MM.1S (cell line): ENCODE data around the gene C11orf21.

Experiments
- DNase-seq: peaks from one replicate; pipeline ENCODE4 v3.0.0-alpha.2; 2015
- H2AFZ ChIP-seq: fragments of 300-600 bp; sonication (generic); 2 replicates; pipeline ENCODE4 v1.6.0; 2016; ENCODE audit warnings: antibody characterized with exemption, low read length
- H3F3A ChIP-seq: fragments of 300-600 bp; sonication (generic); 2 replicates; pipeline ENCODE4 v1.6.1; 2016; ENCODE audit warnings: mild to moderate bottlenecking, antibody characterized with exemption, low read length, moderate library complexity, mixed read lengths; ENCODE audit not compliant: insufficient read depth
- H3K27ac ChIP-seq: fragments of 300-600 bp; sonication (generic); 2 replicates; pipeline ENCODE4 v1.5.1; 2016; ENCODE audit warnings: mild to moderate bottlenecking, low read length
- H3K27me3 ChIP-seq: fragments of 300-600 bp; sonication (generic); replicated peaks from 2 replicates; pipeline ENCODE4 v1.6.0; 2016; ENCODE audit warnings: low read length; ENCODE audit not compliant: insufficient read depth
- H3K36me3 ChIP-seq: fragments of 300-600 bp; sonication (generic); replicated peaks from 2 replicates; pipeline ENCODE4 v1.6.1; 2016; ENCODE audit warnings: mild to moderate bottlenecking, low read length, mixed read lengths; ENCODE audit not compliant: insufficient read depth
- H3K4me1 ChIP-seq: fragments of 300-600 bp; sonication (generic); 2 replicates; pipeline ENCODE4 v1.6.1; 2016; ENCODE audit warnings: low read length, mixed read lengths
- H3K4me2 ChIP-seq: fragments of 300-600 bp; sonication (generic); 2 replicates; pipeline ENCODE4 v1.6.0; 2016; ENCODE audit warnings: low read depth, low read length
- H3K4me3 ChIP-seq: fragments of 300-600 bp; sonication (generic); 2 replicates; pipeline ENCODE4 v1.5.1; 2016; ENCODE audit warnings: low read length, mixed read lengths
- H3K79me2 ChIP-seq: fragments of 300-600 bp; sonication (generic); 2 replicates; pipeline ENCODE4 v1.6.1; 2016; ENCODE audit warnings: mixed run types, low read length, mixed read lengths
- H3K9ac ChIP-seq: fragments of 300-600 bp; sonication (generic); 2 replicates; pipeline ENCODE4 v1.6.1; 2016; ENCODE audit warnings: low read length, mixed read lengths
- H3K9me2 ChIP-seq: fragments of 300-600 bp; sonication (generic); replicated peaks from 2 replicates; pipeline ENCODE4 v1.6.1; 2016; ENCODE audit warnings: mild to moderate bottlenecking, low read length, mixed read lengths; ENCODE audit not compliant: insufficient read depth
- H3K9me3 ChIP-seq: fragments of 300-600 bp; sonication (generic); replicated peaks from 2 replicates; pipeline ENCODE4 v1.6.1; 2016; ENCODE audit warnings: mild to moderate bottlenecking, low read length, mixed read lengths; ENCODE audit not compliant: insufficient read depth
- H4K20me1 ChIP-seq: fragments of 300-600 bp; sonication (generic); 2 replicates; pipeline ENCODE4 v1.6.1; 2016; ENCODE audit warnings: mild to moderate bottlenecking, low read length, moderate library complexity, mixed read lengths; ENCODE audit not compliant: insufficient read depth
- EZH2 ChIP-seq: fragments of 300-600 bp; sonication (generic); optimal IDR thresholded peaks from 2 replicates; pipeline ENCODE3; 2017; ENCODE audit warnings: low read depth, mild to moderate bottlenecking, antibody characterized with exemption, low read length, mixed read lengths
- EZH2phosphoT487 ChIP-seq: fragments of 300-600 bp; sonication (generic); IDR thresholded peaks from 2 replicates; pipeline ENCODE4 v1.6.1; 2018; ENCODE audit warnings: antibody characterized with exemption, low read length
- TF ChIP-seq, protein P1 (sequence below): fragments of 300-600 bp; sonication (generic); IDR thresholded peaks from 2 replicates; pipeline ENCODE4 v1.5.1; 2016; ENCODE audit warnings: antibody characterized with exemption, low read length, mixed read lengths

Gene C11orf21

DNA sequence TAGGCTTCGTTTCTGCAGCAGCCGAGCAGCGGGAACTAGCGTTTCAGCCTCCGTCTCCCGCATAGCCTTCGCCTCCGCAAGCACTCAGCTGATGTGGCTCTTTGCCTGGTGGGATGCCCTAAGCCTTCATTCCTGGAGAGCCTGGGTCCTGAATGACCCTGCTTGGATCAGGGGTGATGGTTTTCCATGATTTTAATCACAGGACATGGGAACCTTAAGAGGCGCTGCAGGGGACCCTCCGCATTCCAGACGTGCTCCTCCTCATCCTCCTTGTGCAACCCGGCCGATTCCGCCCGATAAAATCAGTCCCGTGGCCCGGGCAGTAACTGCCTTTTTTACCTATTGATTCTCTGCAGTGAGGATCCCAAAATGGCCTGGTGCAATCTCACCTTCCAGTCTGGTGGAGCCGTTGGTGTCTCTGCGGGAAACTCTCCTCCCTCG lies 8.2 kb downstream of the C11orf21 start:
- Histone ChIP-seq H3K27me3 (peaks cover 84% of the 10 kb centered on the region), H3K36me3 (no peaks in the 10 kb centered on the region), H3K9me2 (no peaks in the 10 kb centered on the region), H4K20me1 (no peaks in the 10 kb centered on the region), H3K9ac (no peak overlapping the region), H2AFZ (no peak overlapping the region), H3K4me2 (no peak overlapping the region), H3K4me1 (no peaks in the 10 kb centered on the region), H3K79me2 (no peaks in the 10 kb centered on the region), H3F3A (no peaks in the 10 kb centered on the region), H3K4me3 (no peak overlapping the region), H3K27ac (no peak overlapping the region), H3K9me3 (no peaks in the 10 kb centered on the region)
- TF ChIP-seq, protein P1, sequence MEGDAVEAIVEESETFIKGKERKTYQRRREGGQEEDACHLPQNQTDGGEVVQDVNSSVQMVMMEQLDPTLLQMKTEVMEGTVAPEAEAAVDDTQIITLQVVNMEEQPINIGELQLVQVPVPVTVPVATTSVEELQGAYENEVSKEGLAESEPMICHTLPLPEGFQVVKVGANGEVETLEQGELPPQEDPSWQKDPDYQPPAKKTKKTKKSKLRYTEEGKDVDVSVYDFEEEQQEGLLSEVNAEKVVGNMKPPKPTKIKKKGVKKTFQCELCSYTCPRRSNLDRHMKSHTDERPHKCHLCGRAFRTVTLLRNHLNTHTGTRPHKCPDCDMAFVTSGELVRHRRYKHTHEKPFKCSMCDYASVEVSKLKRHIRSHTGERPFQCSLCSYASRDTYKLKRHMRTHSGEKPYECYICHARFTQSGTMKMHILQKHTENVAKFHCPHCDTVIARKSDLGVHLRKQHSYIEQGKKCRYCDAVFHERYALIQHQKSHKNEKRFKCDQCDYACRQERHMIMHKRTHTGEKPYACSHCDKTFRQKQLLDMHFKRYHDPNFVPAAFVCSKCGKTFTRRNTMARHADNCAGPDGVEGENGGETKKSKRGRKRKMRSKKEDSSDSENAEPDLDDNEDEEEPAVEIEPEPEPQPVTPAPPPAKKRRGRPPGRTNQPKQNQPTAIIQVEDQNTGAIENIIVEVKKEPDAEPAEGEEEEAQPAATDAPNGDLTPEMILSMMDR: no peak
- TF ChIP-seq EZH2phosphoT487 (no peak), EZH2 (peak; percentile 25)
- DNase-seq: no peak

DNA sequence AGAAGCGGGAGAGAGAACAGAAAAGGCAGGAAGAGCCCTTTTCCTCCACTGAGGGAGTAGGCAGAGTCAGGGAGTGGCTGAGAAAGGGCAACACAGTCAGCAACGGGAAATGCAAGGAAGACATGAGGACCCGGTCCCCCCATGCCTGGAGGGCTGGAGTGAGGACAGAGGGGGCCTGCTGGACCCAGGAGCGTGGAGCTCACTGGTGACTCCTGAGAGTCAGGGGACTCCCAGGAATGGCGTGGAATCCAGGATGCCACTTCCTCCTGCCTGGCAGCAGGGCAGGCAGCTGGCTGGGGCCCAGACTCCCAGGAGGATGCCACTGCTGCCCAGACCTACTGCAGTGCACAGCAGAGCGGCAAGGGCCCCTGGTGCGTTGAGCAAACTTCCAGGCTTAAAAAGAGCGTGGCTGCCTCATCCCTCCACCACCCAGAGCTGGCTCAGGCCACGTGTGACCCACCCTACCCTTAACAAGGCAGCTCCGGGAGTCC lies 11.3 kb downstream of the C11orf21 start:
- DNase-seq: no peak
- no peak overlapping the region for H2AFZ ChIP-seq
- no peaks in the 10 kb centered on the region for H3K79me2 ChIP-seq
- H3K9me2 ChIP-seq: no peaks in the 10 kb centered on the region
- H3F3A ChIP-seq: no peaks in the 10 kb centered on the region
- no peak overlapping the region for H3K9ac ChIP-seq
- H4K20me1 ChIP-seq: no peaks in the 10 kb centered on the region
- H3K27ac ChIP-seq: no peak overlapping the region
- no peak for TF ChIP-seq EZH2
- TF ChIP-seq, protein P1: no peak
- no peak for TF ChIP-seq EZH2phosphoT487
- H3K4me2 ChIP-seq: no peak overlapping the region
- H3K4me3 ChIP-seq: no peak overlapping the region
- H3K27me3 ChIP-seq: peaks cover 78% of the 10 kb centered on the region
- no peaks in the 10 kb centered on the region for H3K9me3 ChIP-seq
- no peaks in the 10 kb centered on the region for H3K4me1 ChIP-seq
- H3K36me3 ChIP-seq: no peaks in the 10 kb centered on the region

DNA sequence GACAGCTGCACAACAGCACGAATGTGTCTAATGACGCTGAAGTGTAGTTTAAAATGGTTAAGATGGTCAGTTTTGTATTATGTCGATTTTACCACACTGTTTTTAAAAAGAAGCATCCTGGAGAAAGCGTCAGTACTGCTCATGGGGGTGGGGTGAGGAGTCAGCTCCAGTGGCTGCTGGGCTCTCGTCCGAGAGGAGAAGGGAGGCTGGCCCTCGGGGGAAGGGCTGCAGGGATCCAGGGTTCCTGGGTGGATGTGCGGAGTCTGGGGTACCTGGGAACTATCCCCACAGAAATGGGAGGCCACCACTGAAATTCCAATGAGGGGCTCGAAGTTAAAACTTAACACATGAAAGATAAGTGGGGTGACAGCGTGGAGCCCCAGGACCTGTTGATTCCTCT lies 11.9 kb downstream of the C11orf21 start:
- Histone ChIP-seq H3K4me3 (no peak overlapping the region), H4K20me1 (no peaks in the 10 kb centered on the region), H3K36me3 (no peaks in the 10 kb centered on the region), H3K9ac (no peak overlapping the region), H3K27me3 (peaks cover 78% of the 10 kb centered on the region), H3F3A (no peaks in the 10 kb centered on the region), H2AFZ (no peak overlapping the region), H3K4me1 (no peaks in the 10 kb centered on the region), H3K27ac (no peak overlapping the region), H3K9me3 (no peaks in the 10 kb centered on the region), H3K79me2 (no peaks in the 10 kb centered on the region), H3K4me2 (no peak overlapping the region), H3K9me2 (no peaks in the 10 kb centered on the region)
- TF ChIP-seq, protein P1: no peak
- TF ChIP-seq EZH2: no peak
- TF ChIP-seq EZH2phosphoT487: no peak
- no peak for DNase-seq
